Astrocyte of the spinal cord (primary cell): Measurements from ENCODE around the gene SYS1.

Source experiments
- DNase-seq: peaks from one replicate; pipeline ENCODE4 v3.0.0; 2011; ENCODE audit warnings: low read depth, low spot score
- H3K4me3 ChIP-seq: 2 replicates; pipeline ENCODE4 v1.5.1; 2011; ENCODE audit warnings: low read depth, mild to moderate bottlenecking, low read length, moderate library complexity
- CTCF ChIP-seq: IDR thresholded peaks from 2 replicates; pipeline ENCODE4 v1.5.1; 2012; ENCODE audit warnings: low read depth, mild to moderate bottlenecking, low read length, inconsistent platforms
- in situ Hi-C: cut with HindIII; loops from 2 replicates; pipeline ENCODE4 v1.10.0; 2017; ENCODE audit warnings: low sequenced_read_pairs

The SYS1 gene

GRCh38 chr20:45318948-45319347 lies 44.0 kb upstream of the SYS1 start:
- in situ Hi-C loops = no loop called here
- no peak for TF ChIP-seq CTCF
- DNase-seq = no peak
- no peak overlapping the region for H3K4me3 ChIP-seq

GRCh38 chr20:45320948-45321595 lies 41.9 kb upstream of the SYS1 start:
- no peak overlapping the region for H3K4me3 ChIP-seq
- in situ Hi-C loops = no loop called here
- no peak for TF ChIP-seq CTCF
- no peak for DNase-seq

GRCh38 chr20:45322952-45323383 lies 40.0 kb upstream of the SYS1 start:
- H3K4me3 ChIP-seq = no peak overlapping the region
- in situ Hi-C loops = no loop called here
- no peak for DNase-seq
- TF ChIP-seq CTCF = peak; percentile 18

GRCh38 chr20:45323731-45324130 lies 39.2 kb upstream of the SYS1 start:
- no peak for TF ChIP-seq CTCF
- no peak for DNase-seq
- no peak overlapping the region for H3K4me3 ChIP-seq
- in situ Hi-C loops = no loop called here

- no peak for TF ChIP-seq CTCF
- no peak overlapping the region for H3K4me3 ChIP-seq
- in situ Hi-C loops = no loop called here
- DNase-seq = no peak
Measured at GRCh38 chr20:45325371-45325770, 37.6 kb upstream of the SYS1 start.

- H3K4me3 ChIP-seq = no peak overlapping the region
- in situ Hi-C loops = no loop called here
- TF ChIP-seq CTCF = no peak
- DNase-seq = no peak
Measured at GRCh38 chr20:45328451-45328850, 34.5 kb upstream of the SYS1 start.
